ENCODE data around the gene ZNF667. TPM values are rescaled to one million over a fixed set of nuclear protein-coding genes. Genes with fewer than 3 reads are reported as not detected.

The ZNF667 gene
- total RNA-seq, 1 donor: 2.6 TPM

DNA sequence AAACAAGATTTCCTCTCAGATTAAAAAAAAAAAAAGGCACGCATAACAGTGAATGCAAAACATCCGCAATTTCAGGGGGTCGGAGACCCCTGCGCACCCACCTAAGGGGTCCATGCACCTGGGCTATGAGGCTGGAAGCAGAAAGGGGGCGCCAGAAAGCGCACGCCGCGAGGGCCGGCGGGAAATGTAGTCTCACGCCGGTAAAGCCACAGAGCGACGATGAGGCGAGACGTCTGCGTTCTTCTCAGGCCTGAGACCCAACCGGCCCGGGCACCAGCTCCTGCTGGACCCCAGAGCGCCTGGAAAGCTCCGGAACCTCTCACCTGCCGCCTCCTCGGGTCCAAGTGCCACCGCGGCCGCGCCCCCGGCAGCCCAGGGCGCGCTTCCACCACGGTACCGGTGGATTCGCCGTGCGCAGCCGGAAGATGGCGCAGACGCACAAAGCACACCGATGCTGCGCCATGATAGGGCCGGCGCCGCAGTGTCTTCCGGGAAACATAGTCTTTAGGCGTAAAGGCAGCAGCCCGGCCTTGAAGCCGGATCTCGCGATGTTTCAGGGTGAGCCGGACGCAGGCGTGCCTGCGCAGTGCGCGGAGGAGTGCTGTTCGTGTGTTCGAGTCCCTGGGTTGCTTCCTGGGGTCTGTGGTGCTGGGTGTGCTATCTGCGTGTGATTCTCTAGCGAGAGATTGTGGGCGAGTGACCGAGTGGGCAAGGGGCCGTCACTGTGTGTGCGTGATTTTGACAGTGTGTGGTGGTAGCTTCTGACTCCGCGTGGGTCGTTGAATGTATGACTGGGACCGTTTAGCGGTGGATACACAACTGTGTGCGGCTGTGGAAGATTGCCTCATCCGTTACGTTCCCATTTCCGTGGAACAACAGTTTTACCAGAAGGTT, 83.8 kb downstream of the ZNF667 start, which contains the start of gene ZNF582:
Gene ZNF582, minus strand, starts transcription at position 416 of the 894 bp plus-strand sequence. CDS start 1,782 bp downstream, outside the sequence.
- H3K4me3 ChIP-seq (ENCODE audit: low read depth, low read length): peak within 1 kb of the TSS; percentile 73
- TF ChIP-seq, protein P1, sequence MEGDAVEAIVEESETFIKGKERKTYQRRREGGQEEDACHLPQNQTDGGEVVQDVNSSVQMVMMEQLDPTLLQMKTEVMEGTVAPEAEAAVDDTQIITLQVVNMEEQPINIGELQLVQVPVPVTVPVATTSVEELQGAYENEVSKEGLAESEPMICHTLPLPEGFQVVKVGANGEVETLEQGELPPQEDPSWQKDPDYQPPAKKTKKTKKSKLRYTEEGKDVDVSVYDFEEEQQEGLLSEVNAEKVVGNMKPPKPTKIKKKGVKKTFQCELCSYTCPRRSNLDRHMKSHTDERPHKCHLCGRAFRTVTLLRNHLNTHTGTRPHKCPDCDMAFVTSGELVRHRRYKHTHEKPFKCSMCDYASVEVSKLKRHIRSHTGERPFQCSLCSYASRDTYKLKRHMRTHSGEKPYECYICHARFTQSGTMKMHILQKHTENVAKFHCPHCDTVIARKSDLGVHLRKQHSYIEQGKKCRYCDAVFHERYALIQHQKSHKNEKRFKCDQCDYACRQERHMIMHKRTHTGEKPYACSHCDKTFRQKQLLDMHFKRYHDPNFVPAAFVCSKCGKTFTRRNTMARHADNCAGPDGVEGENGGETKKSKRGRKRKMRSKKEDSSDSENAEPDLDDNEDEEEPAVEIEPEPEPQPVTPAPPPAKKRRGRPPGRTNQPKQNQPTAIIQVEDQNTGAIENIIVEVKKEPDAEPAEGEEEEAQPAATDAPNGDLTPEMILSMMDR (IDR thresholded peaks at IDR 0.05; ENCODE audit: insufficient read depth, low read depth, low read length): peak; percentile 76
- peak; percentile 97 for DNase-seq (ENCODE audit: low read depth)

Other genes starting within 250 kb of the ZNF667 start
- gene EDDM13, start 204.6 kb downstream of the ZNF667 start, total RNA-seq: not detected in 2 replicates
- 6.5 and 8.4 TPM in 2 replicates for gene ZSCAN5A, start 162.5 kb downstream of the ZNF667 start, total RNA-seq
- 2.3 and 2.6 TPM in 2 replicates for gene ZNF582, start 83.8 kb downstream of the ZNF667 start, total RNA-seq
- gene ZNF583, start 73.0 kb downstream of the ZNF667 start, total RNA-seq: 7.1 and 9.1 TPM in 2 replicates
- gene ZNF471, start 30.5 kb upstream of the ZNF667 start, total RNA-seq: 1.9 and 3.9 TPM in 2 replicates
- gene ZFP28, start 61.6 kb upstream of the ZNF667 start, total RNA-seq: 6.1 and 12.1 TPM in 2 replicates
- gene ZNF470, start 90.1 kb upstream of the ZNF667 start, total RNA-seq: 2.6 and 3.9 TPM in 2 replicates
- gene ZNF71, start 118.0 kb upstream of the ZNF667 start, total RNA-seq: 8.2 and 8.4 TPM in 2 replicates
- 0.43 TPM in 1 of 2 replicates, not detected in the other for gene SMIM17, start 165.8 kb upstream of the ZNF667 start, total RNA-seq
- gene ZNF835, start 194.4 kb upstream of the ZNF667 start, total RNA-seq: 0.32 TPM in 1 of 2 replicates, not detected in the other